CD4-positive, alpha-beta T cell treated with Interleukin-4 for 1 hour (primary cell): ENCODE measurements around the gene TMEM165.
A peak's percentile ranks its signal among the peaks of the same experiment; 100 is the strongest.

ENCODE experiments used
- DNase-seq, 2 donors: peaks; one replicate each; pipeline ENCODE4 v3.0.0-alpha.2; 2020 to 2022

The TMEM165 gene

DNA sequence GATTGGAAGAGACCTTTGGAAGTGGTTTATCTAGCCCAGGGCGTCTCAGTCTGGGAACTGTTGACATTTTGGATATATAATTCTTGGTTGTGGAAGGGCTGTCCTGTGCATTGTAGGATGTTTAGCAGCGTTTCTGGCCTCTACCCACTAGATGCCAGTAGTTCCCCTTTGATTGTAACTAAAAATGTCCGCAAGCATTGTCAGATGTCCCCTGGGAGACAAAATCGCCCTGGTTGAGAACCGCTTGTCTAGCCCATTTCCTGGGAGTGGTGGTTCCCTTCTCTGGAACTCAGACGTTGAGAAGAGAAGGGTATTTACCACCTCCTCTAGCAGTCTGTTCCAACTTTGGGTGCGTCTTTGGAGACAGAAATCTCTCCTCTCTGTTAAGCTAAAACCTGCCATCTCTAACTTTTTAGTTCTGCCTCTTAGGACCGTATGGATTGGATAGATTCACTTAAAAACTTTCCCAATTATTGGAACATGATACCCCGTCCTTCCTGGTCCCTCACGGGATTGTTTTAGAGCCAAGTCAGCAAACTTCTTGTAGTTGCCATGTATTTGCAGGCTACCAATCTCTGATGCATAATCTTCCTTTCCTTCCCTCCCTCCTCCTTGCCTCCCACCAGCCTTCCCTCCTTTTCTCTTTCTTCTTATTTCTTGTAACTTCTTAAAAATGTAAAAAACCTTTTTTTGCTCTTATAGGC, 13.9 kb downstream of the TMEM165 start:
- peak; percentile 27 to 69 for DNase-seq

GRCh38 chr4:55410431-55410830, 14.7 kb downstream of the TMEM165 start:
- no peak for DNase-seq

- no peak for DNase-seq
These were observed 15.9 kb downstream of the TMEM165 start for GRCh38 chr4:55411621-55412020.

DNA sequence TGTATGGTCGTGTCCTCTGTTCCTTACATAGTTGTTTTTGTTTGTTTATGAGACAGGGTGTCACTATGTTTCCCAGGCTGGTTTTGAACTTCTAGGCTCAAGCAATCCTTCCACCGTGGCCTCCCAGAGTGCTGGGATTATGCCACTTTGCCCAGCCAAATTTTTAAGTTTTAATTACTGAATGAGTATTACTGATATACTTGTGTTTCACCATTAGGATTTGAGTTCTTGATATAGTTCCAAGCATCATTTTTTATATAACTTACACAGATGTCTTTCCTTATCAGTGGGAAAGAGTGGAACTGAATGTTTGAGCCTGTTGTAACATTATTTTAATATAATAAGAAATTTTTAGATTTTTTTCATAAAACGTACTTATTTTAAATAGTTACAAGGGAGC, 20.4 kb downstream of the TMEM165 start:
- DNase-seq, result no peak

GRCh38 chr4:55424791-55425190, 29.0 kb downstream of the TMEM165 start:
- DNase-seq, result no peak

DNA sequence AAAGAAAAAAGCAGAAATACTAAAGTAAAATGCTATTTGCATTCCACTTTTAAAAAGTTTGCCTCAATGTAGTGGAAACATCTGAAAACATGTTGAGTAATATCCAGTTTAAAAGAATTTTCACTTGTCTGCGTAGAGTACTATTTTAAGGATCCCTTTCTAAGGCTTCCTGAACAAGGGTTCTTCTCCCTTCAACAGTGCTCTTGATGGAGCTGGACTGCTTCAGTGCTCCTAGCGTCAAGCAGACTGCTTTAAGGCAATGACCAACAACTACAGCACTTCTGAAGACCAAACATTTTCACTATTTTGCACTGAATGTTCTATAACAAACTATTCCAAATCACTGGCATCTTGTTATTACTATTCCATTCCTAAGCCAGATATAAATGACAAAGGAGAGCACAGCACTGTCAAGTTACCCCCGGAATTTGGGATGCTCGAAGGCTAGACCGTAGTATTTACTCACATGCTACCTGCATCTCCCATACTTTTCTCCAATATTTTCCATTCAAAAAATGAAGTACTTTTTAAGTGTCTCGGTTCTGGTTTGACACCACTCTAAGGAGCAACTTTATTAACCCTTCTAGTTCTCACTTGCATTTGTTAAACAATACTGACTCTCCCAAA, 36.1 kb downstream of the TMEM165 start:
- DNase-seq, result no peak

DNA sequence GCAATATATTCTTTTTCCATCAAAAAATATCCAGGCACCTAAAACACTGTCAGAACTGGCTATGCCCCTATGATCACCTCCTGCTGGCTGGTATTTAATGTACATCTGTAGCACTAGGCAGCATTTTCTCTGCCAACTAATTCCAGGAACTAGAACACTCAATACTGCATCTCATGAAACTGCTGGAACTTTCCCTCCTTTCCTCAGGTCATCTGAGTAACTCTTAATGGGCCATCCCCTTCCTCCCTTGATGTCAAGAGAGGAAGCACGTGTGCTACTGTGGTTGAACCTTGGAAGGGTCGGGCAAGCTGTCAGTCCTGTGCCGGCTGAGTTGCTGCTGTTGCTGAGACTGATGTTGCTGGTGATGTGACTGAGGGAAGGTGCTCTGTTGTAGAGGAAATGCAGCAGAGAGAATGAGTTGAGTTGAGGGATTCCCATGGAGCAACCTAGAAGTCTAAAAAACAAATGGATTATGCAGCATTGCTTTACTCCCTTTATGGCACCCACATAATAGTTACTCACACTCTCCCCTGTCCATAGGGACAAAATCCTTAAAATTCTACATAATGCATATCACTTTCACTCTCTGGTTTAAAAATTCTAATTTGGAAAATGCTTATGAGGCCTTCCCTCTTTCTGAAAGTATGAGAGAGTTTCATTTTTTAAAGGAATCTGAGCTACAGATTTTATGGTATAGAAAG, 39.5 kb downstream of the TMEM165 start:
- peak in 1 of 2 donors; percentile 25 for DNase-seq

DNA sequence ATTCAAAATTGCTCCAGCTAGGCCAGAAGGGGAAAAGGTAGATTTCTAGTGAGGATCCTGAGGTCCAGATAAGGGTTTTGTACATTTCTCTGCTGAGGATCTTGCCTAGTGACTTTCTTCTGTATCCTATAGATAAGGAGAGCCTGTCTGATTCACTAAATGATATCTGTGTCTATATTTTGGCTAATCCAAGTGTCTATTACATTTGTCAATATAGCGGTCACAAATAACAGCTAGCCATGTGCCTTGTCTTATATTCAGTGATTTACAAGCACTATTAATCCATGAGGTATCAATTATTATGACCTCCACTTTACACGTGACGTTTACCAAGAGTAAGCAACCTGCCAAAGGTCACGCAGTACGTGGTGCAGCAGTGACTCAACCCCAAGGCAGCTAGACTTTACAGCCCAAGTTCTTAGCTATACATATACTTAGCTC, 41.6 kb downstream of the TMEM165 start:
- no peak for DNase-seq

DNA sequence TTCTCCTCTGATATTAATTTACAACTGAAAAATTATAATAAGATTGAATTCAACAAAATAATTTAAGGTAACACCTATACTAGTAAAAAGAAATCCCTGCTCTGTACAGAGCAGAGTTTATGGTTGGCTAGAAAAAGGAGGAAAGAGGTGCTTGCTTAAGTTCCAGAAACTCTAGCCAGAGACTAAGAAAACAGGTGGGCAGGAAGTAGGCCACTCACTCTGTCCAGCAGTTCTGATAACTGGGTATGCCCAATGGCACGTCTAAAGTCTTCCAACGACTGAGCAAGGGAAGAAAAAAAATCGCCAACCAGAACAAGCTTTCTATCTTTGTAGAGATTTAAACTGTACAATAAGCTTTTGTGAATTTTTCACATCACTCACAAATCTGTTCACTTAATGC, 42.1 kb downstream of the TMEM165 start:
- no peak for DNase-seq

- no peak for DNase-seq
These were observed 42.6 kb downstream of the TMEM165 start for GRCh38 chr4:55438314-55438713.

- DNase-seq, result no peak
These were observed 43.3 kb downstream of the TMEM165 start for GRCh38 chr4:55439023-55439422.

GRCh38 chr4:55440786-55441185, 45.0 kb downstream of the TMEM165 start:
- no peak for DNase-seq

DNA sequence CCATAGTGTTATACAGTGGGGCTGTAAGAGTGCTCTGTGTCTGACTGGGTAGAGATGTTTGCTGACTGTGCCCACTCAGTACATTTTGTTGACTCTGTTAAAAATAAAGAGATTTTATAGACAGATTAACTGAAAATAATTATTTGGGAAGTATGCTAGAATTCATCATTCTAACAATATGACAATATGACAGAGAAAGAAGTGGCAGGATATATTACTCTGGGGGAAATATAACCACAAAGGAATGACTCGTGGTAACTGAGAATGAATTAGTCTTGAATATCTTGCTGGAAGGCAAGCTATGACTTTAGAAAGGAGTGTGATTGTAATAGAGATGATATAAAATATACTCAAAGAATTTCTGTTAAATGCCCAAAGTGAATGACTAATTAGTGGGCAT, 46.8 kb downstream of the TMEM165 start:
- no peak for DNase-seq

GRCh38 chr4:55444827-55445226, 49.1 kb downstream of the TMEM165 start:
- DNase-seq, result peak in 1 of 2 donors; percentile 16

GRCh38 chr4:55445921-55446577, 50.3 kb downstream of the TMEM165 start:
- no peak for DNase-seq

- DNase-seq, result no peak
These were observed 50.8 kb downstream of the TMEM165 start for GRCh38 chr4:55446578-55446922.

- no peak for DNase-seq
These were observed 51.5 kb downstream of the TMEM165 start for GRCh38 chr4:55447108-55447708.

DNA sequence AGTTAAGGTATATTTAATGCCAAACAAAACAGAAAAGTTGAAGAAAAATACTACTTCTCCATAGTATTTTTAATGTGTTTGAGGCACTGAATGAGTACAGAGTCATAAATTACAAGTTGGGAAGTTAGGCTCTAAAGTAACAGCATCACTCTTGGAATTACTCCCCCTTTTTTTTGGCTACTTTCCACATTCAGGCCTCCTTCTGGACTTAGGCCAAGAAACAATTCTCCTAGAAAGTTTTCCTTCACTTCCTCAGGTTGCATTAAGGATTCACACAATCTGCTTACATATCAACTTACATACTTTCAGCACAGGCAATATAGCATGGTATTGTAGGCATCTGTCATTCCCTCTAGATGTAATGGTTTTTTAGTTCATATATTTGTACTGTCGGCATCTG, 52.1 kb downstream of the TMEM165 start:
- no peak for DNase-seq

DNA sequence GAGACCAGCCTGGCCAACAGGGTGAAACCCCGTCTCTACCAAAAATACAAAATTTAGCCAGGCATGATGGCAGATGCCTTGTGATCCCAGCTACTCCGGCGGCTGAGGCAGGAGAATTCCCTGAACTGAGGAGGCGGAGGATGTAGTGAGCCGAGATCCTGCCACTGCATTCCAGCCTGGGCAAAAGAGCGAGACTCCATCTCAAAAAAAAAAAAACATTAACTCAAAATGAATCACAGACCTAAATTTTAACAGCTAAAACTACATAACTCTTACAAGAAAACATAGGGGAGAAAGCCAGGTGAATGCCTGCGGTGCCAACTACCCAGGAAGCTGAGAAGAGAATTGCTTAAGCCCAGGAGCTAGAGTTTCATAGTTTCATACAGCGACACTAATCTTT, 54.8 kb downstream of the TMEM165 start:
- no peak for DNase-seq

GRCh38 chr4:55458164-55458563, 62.4 kb downstream of the TMEM165 start:
- DNase-seq, result no peak

GRCh38 chr4:55458611-55459010, 62.9 kb downstream of the TMEM165 start:
- no peak for DNase-seq

DNA sequence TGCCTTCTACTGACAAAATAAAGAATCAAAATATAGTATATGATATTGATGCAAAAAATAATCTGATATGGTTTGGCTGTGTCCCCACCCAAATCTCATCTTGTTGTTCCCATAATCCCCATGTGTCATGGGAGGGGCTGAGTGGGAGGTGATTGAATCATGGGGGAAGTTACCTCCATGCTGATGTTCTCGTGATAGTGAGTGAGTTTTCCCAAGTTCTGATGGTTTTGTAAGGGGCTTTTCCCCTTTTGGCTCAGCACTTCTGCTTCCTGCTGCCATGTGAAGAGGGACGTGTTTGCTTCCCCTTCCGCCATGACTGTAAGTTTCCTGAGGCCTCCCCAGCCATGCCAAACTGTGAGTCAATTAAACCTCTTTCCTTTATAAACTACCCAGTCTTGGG, 70.2 kb downstream of the TMEM165 start:
- DNase-seq, result no peak

DNA sequence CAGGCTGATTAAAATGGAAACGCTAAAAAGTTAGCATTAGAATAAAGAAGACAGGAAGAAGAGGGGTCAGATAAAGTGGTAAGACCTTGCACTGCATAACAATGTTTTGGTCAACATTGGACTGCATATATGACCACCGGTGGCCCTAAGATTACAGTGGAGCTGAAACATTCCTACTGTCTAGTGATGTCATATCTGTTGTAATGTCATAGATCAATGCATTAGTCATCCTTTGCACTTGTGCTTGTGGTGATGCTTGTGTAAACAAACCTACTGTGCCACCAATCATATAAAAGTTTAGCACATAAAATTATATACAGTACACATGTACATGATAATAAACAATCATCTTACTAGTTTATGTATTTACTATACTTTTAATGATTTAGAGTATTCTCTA, 73.0 kb downstream of the TMEM165 start:
- no peak for DNase-seq
